GM12878 (cell line): Measurements from ENCODE around the gene MAGI1. TPM values are rescaled to one million over a fixed set of nuclear protein-coding genes. Genes with fewer than 3 reads are reported as not detected.

ENCODE experiments used
- ATAC-seq: fragments of 200-7000 bp; cut with Tn5 transposase; 3 replicates; pipeline ENCODE4 v1.9.1; 2020; ENCODE audit warnings: mild to moderate bottlenecking, moderate library complexity
- BruUV-seq: library from RNA; stranded (reverse); fragments of 400-500 nt; replicated peaks from 2 replicates; lab custom pipeline; 2021; lab: Mats Ljungman, UMichigan
- CTCF ChIA-PET: fragments of 300-600 bp; sonication (Branson Sonifier 250); formaldehyde crosslinking; extraction: SDS; loops from one replicate; lab custom pipeline; 2021; ENCODE audit warnings: inconsistent platforms; lab: Yijun Ruan, JAX
- POLR2A ChIA-PET: fragments of 350-600 bp; formaldehyde crosslinking; extraction: SDS; loops from one replicate; lab custom pipeline; 2021; ENCODE audit warnings: inconsistent platforms; lab: Charles Lee
- RAD21 ChIA-PET: fragments of 300-600 bp; sonication (Branson Sonifier 250); formaldehyde crosslinking; loops from one replicate; lab custom pipeline; 2023; ENCODE audit warnings: antibody characterized with exemption; ENCODE audit not compliant: unreplicated experiment; lab: Charles Lee
- SMC1A ChIA-PET: fragments of 300-600 bp; sonication (Branson Sonifier 250); formaldehyde crosslinking; loops from one replicate; lab custom pipeline; 2023; ENCODE audit not compliant: unreplicated experiment, uncharacterized antibody; lab: Charles Lee
- DNase-seq: peaks from one replicate; pipeline ENCODE4 v3.0.0-alpha.2; 2011; ENCODE audit warnings: low read depth, low spot score
- FAIRE-seq: peaks from 3 replicates; lab custom pipeline; 2011; peaks lifted over from hg19 to GRCh38; lab: Jason Lieb, UNC
- H2AFZ ChIP-seq: 2 replicates; pipeline ENCODE4 v1.6.0; 2011; ENCODE audit warnings: low read depth, low read length, control low read depth; ENCODE audit not compliant: control insufficient read depth
- H3K27ac ChIP-seq: 2 replicates; pipeline ENCODE4 v1.5.1; 2011; ENCODE audit warnings: control low read depth; ENCODE audit not compliant: control insufficient read depth, insufficient read depth
- H3K27me3 ChIP-seq, 2 experiments: replicated peaks in 1 of 2; 2 replicates each; pipeline versions ENCODE4 v1.6.0 to v1.6.1; 2011; ENCODE audit warnings: low read length in 1 of 2; ENCODE audit not compliant: control insufficient read depth in 2 of 2, insufficient read depth in 2 of 2
- H3K36me3 ChIP-seq, 2 experiments: 2 replicates each; pipeline ENCODE4 v1.5.1; 2011; ENCODE audit warnings: low read length in 1 of 2; ENCODE audit not compliant: control insufficient read depth in 2 of 2, insufficient read depth in 2 of 2
- H3K4me1 ChIP-seq: 2 replicates; pipeline ENCODE4 v1.6.1; 2011; ENCODE audit warnings: mild to moderate bottlenecking, low read length, moderate library complexity, mixed read lengths; ENCODE audit not compliant: control insufficient read depth, insufficient read depth
- H3K4me2 ChIP-seq: 2 replicates; pipeline ENCODE4 v1.6.0; 2011; ENCODE audit warnings: control low read depth; ENCODE audit not compliant: control insufficient read depth, insufficient read depth
- H3K4me3 ChIP-seq: fragments of 200-600 bp; sonication (generic); 2 replicates; pipeline ENCODE4 v1.5.1; 2016
- H3K79me2 ChIP-seq: 2 replicates; pipeline ENCODE4 v1.6.0; 2011; ENCODE audit warnings: low read length; ENCODE audit not compliant: control insufficient read depth, insufficient read depth
- H3K9ac ChIP-seq: 2 replicates; pipeline ENCODE4 v1.8.0; 2011; ENCODE audit warnings: low read length, control low read depth, mixed read lengths; ENCODE audit not compliant: control insufficient read depth, insufficient read depth
- H3K9me3 ChIP-seq: replicated peaks from 3 replicates; pipeline ENCODE4 v1.5.1; 2011; ENCODE audit warnings: mild to moderate bottlenecking, low read length; ENCODE audit not compliant: control insufficient read depth, insufficient read depth
- H4K20me1 ChIP-seq: 2 replicates; pipeline ENCODE4 v1.6.0; 2011; ENCODE audit not compliant: control insufficient read depth, insufficient read depth
- EED ChIP-seq: sonication (generic); IDR thresholded peaks from 2 replicates; pipeline ENCODE4 v1.6.1; 2016; ENCODE audit warnings: antibody characterized with exemption, low read depth
- EGR1 ChIP-seq, 2 experiments: IDR thresholded peaks; 1 replicate in 1 of 2; 2 replicates in 1 of 2; pipeline ENCODE4 v1.6.1; 2011 to 2012; ENCODE audit warnings: low read depth in 2 of 2, low read length in 2 of 2, borderline replicate concordance in 1 of 2, mild to moderate bottlenecking in 1 of 2, moderate library complexity in 1 of 2
- ETV6 ChIP-seq, 2 experiments: fragments of 450-650 bp in 1 of 2; IDR thresholded peaks in 1 of 2; conservative IDR thresholded peaks in 1 of 2; 2 replicates each; pipeline ENCODE4 v1.6.1; 2014; ENCODE audit warnings: antibody characterized with exemption in 1 of 2, borderline replicate concordance in 1 of 2, low read depth in 1 of 2, mild to moderate bottlenecking in 1 of 2, moderate library complexity in 1 of 2
- MTA2 ChIP-seq: fragments of 450-650 bp; IDR thresholded peaks from 2 replicates; pipeline ENCODE4 v1.6.1; 2016; ENCODE audit warnings: low read depth, mild to moderate bottlenecking, moderate library complexity
- NFYA ChIP-seq: IDR thresholded peaks from 2 replicates; pipeline ENCODE4 v1.6.1; 2011; ENCODE audit warnings: low read depth, mild to moderate bottlenecking, low read length, improper control_type of control experiment, borderline replicate concordance
- PAX5 ChIP-seq: IDR thresholded peaks from 2 replicates; pipeline ENCODE4 v1.6.1; 2011; ENCODE audit warnings: low read depth, low read length, borderline replicate concordance
- PKNOX1 ChIP-seq: fragments of 450-650 bp; IDR thresholded peaks from 2 replicates; pipeline ENCODE4 v1.6.1; 2016; ENCODE audit warnings: mild to moderate bottlenecking
- RCOR1 ChIP-seq: conservative IDR thresholded peaks from 2 replicates; pipeline ENCODE4 v1.6.1; 2012; ENCODE audit warnings: low read depth, low read length, improper control_type of control experiment
- TCF12 ChIP-seq: IDR thresholded peaks from 2 replicates; pipeline ENCODE4 v1.6.1; 2011; ENCODE audit warnings: low read depth, mild to moderate bottlenecking, low read length
- ZBTB33 ChIP-seq: fragments of 450-650 bp; IDR thresholded peaks from 2 replicates; pipeline ENCODE4 v1.6.1; 2017; ENCODE audit warnings: mild to moderate bottlenecking
- WGBS: methylation state at CpG from one replicate; pipeline ENCODE4 v1.1.6; 2016; ENCODE audit warnings: low lambda C conversion rate; ENCODE audit not compliant: insufficient replicate concordance, insufficient coverage; ENCODE audit errors: missing lambda C conversion rate; 5-methylcytosine and 5-hydroxymethylcytosine counted together
- in situ Hi-C: fragments of 300-500 bp; cut with MboI; formaldehyde crosslinking; loops from 9 replicates; pipeline ENCODE4 v1.14.3; 2018; ENCODE audit warnings: mixed read lengths
- intact Hi-C: fragments of 100-400 bp; cut with micrococcal nuclease; formaldehyde crosslinking; loops from one replicate; pipeline ENCODE4 v1.14.2; 2022; ENCODE audit not compliant: unreplicated experiment
- polyA plus RNA-seq, 11 experiments: library from polyadenylated mRNA; depleted of rRNA in 4 of 11; unstranded in 6 of 11; stranded (reverse) in 5 of 11; fragments of >200 nt; fragmentation: Nextera tagmentation in 4 of 11; fragmentation: Illumina TruSeq in 1 of 11; extraction: Ambion mirVana in 4 of 11; extraction: Trizol in 1 of 11; gene quantifications; 1 replicate in 1 of 11; 2 replicates in 10 of 11; pipeline versions ENCODE4 v1.2.1 to v1.2.3, GENCODE V29; 2011 to 2016; ENCODE audit warnings: inconsistent platforms in 2 of 11, missing spikeins in 2 of 11, low read depth in 1 of 11
- total RNA-seq, 4 experiments: library from RNA; depleted of rRNA in 3 of 4; stranded (reverse); fragments of >200 nt in 3 of 4; fragmentation: Illumina TruSeq in 1 of 4; extraction: Trizol in 1 of 4; gene quantifications; 2 replicates each; pipeline versions ENCODE4 v1.2.1 to v1.2.3, GENCODE V29; 2013 to 2021

The MAGI1 gene
- total and polyA plus RNA-seq, 10 of the 15 experiments (the other 5 are each of a cell fraction or from before 2014, with no cell fraction given): 0.02 to 3.3 (median 0.29) TPM; not detected in 1

GRCh38 chr3:65587650-65588439 is 450.9 kb downstream of the MAGI1 start:
- CTCF ChIA-PET: interaction anchor here (0.9 kb wide), 1 partner anchor 157 kb away, joined by 3 read pairs; no protein-coding TSS in a partner anchor
- intact Hi-C loops: no loop called here
- ATAC-seq (no peak), FAIRE-seq (no peak), DNase-seq (no peak)
- H2AFZ ChIP-seq: no peak overlapping the region
- H4K20me1 ChIP-seq: no peaks in the 10 kb centered on the region
- no peaks in the 10 kb centered on the region for H3K4me1 ChIP-seq
- no peak overlapping the region for H3K4me3 ChIP-seq
- in situ Hi-C loops: no loop called here
- H3K27me3 ChIP-seq: no peaks in the 10 kb centered on the region
- H3K9me3 ChIP-seq: no peaks in the 10 kb centered on the region
- H3K79me2 ChIP-seq: no peaks in the 10 kb centered on the region
- H3K36me3 ChIP-seq: no peaks in the 10 kb centered on the region
- WGBS: 40% methylated on average over 12 of the region's 12 CpGs
- H3K27ac ChIP-seq: no peak overlapping the region
- no peak overlapping the region for H3K9ac ChIP-seq
- SMC1A ChIA-PET: no interaction called here
- no peak for TF ChIP-seq EGR1 (IDR thresholded peaks at IDR 0.05; ENCODE audit: borderline replicate concordance in 1 of 2, low read depth in 2 of 2, low read length in 2 of 2)
- TF ChIP-seq RCOR1: no peak
- TF ChIP-seq PAX5: no peak
- TF ChIP-seq ETV6 (conservative IDR thresholded peaks at IDR 0.05 in 1 of 2, IDR thresholded peaks at IDR 0.05 in 1 of 2; ENCODE audit: borderline replicate concordance in 1 of 2, low read depth in 1 of 2): no peak
- no peak for TF ChIP-seq MTA2
- no peak for TF ChIP-seq TCF12
- no peak for TF ChIP-seq PKNOX1
- no peak for TF ChIP-seq ZBTB33
- TF ChIP-seq EED: no peak
- no peak for TF ChIP-seq NFYA
- RAD21 ChIA-PET: no interaction called here
- BruUV-seq: no TSS peak
- no peak overlapping the region for H3K4me2 ChIP-seq
- POLR2A ChIA-PET: no interaction called here
